B cell (primary cell): Measurements from ENCODE around the gene MNAT1. TPM values are rescaled to one million over a fixed set of nuclear protein-coding genes. Genes with fewer than 3 reads are reported as not detected.

Experiments used
- ATAC-seq: fragments of 200-7000 bp; cut with Tn5 transposase; one replicate; pipeline ENCODE4 v1.10.0; 2021; ENCODE audit warnings: low read depth, mild to moderate bottlenecking, moderate number of reproducible peaks, moderate library complexity
- CTCF ChIA-PET: fragments of 350-600 bp; sonication (Branson Sonifier 250); formaldehyde crosslinking; loops from one replicate; lab custom pipeline; 2021; ENCODE audit warnings: antibody characterized with exemption, inconsistent platforms; lab: Charles Lee
- POLR2A ChIA-PET: fragments of 350-600 bp; sonication (Branson Sonifier 250); formaldehyde crosslinking; loops from one replicate; lab custom pipeline; 2021; ENCODE audit warnings: antibody characterized with exemption; lab: Charles Lee
- DNase-seq: peaks from one replicate; pipeline ENCODE4 v3.0.0; 2013
- H2AFZ ChIP-seq: 2 replicates; pipeline ENCODE4 v1.6.1; 2012; ENCODE audit warnings: mild to moderate bottlenecking, low read depth, low read length; ENCODE audit not compliant: insufficient read depth, poor library complexity, severe bottlenecking
- H3K27ac ChIP-seq, 2 donors: 1 replicate in 1 of 2; 2 replicates in 1 of 2; pipeline ENCODE4 v1.5.1; 2012 to 2013; ENCODE audit warnings: low read length in 2 of 2, mild to moderate bottlenecking in 2 of 2, moderate library complexity in 1 of 2
- H3K27me3 ChIP-seq, 4 experiments: fragments of 200-600 bp in 1 of 4; sonication (generic) in 1 of 4; replicated peaks in 1 of 4; 1 replicate in 2 of 4; 2 replicates in 2 of 4; pipeline versions ENCODE4 v1.6.1 to v1.7.0; 2013 to 2016; ENCODE audit warnings: low read length in 3 of 4, mild to moderate bottlenecking in 2 of 4, mixed read lengths in 1 of 4, moderate library complexity in 1 of 4; ENCODE audit not compliant: insufficient read depth in 4 of 4, control insufficient read depth in 3 of 4; ENCODE audit errors: control extremely low read depth in 1 of 4
- H3K36me3 ChIP-seq, 2 experiments: replicated peaks in 1 of 2; 1 replicate in 1 of 2; 2 replicates in 1 of 2; pipeline versions ENCODE4 v1.6.1 to v1.7.1; 2013; ENCODE audit warnings: low read length in 1 of 2; ENCODE audit not compliant: insufficient read depth in 2 of 2, control insufficient read depth in 1 of 2; ENCODE audit errors: control extremely low read depth in 1 of 2, extremely low read depth in 1 of 2
- H3K4me1 ChIP-seq, 2 donors: fragments of 200-600 bp in 1 of 2; sonication (generic) in 1 of 2; 1 replicate in 1 of 2; 2 replicates in 1 of 2; pipeline versions ENCODE4 v1.5.1 to v1.6.1; 2013 to 2017; ENCODE audit warnings: low read length in 2 of 2; ENCODE audit not compliant: control insufficient read depth in 2 of 2, insufficient read depth in 2 of 2
- H3K4me2 ChIP-seq: replicated peaks from 2 replicates; pipeline ENCODE3; 2012; ENCODE audit warnings: mild to moderate bottlenecking, low read depth, low read length; ENCODE audit not compliant: poor library complexity, severe bottlenecking
- H3K4me3 ChIP-seq, 5 experiments: fragments of 200-600 bp in 1 of 5; sonication (generic) in 1 of 5; 1 replicate in 3 of 5; 2 replicates in 2 of 5; pipeline versions ENCODE4 v1.5.1 to v1.7.0; 2011 to 2016; ENCODE audit warnings: low read length in 4 of 5, mild to moderate bottlenecking in 4 of 5, low read depth in 2 of 5, control low read depth in 1 of 5, moderate library complexity in 1 of 5; ENCODE audit not compliant: insufficient read depth in 1 of 5; ENCODE audit errors: control extremely low read depth in 1 of 5, extremely low read depth in 1 of 5
- H3K79me2 ChIP-seq: fragments of 200-600 bp; sonication (generic); one replicate; pipeline ENCODE4 v1.6.0; 2016; ENCODE audit warnings: low read length; ENCODE audit not compliant: control insufficient read depth, insufficient read depth
- H3K9ac ChIP-seq: fragments of 200-600 bp; sonication (generic); 2 replicates; pipeline ENCODE4 v1.6.1; 2017; ENCODE audit warnings: mild to moderate bottlenecking, low read length, moderate library complexity
- H3K9me3 ChIP-seq, 3 donors: one replicate each; pipeline versions ENCODE4 v1.6.1 to v1.7.1; 2013; ENCODE audit warnings: low read length in 2 of 3; ENCODE audit not compliant: control insufficient read depth in 2 of 3, insufficient read depth in 1 of 3; ENCODE audit errors: control extremely low read depth in 1 of 3
- H4K20me1 ChIP-seq: 2 replicates; pipeline ENCODE4 v1.6.0; 2012; ENCODE audit warnings: mild to moderate bottlenecking, low read length; ENCODE audit not compliant: insufficient read depth, control insufficient read depth, poor library complexity, severe bottlenecking
- H3K27ac Mint-ChIP-seq: one replicate; pipeline ENCODE4 v1.8.0; 2021; ENCODE audit warnings: mixed read lengths
- H3K27me3 Mint-ChIP-seq: one replicate; pipeline ENCODE4 v1.8.0; 2021; ENCODE audit warnings: mixed read lengths
- H3K4me1 Mint-ChIP-seq: one replicate; pipeline ENCODE4 v1.8.0; 2021; ENCODE audit warnings: mixed read lengths
- H3K4me3 Mint-ChIP-seq: one replicate; pipeline ENCODE4 v1.8.0; 2021; ENCODE audit warnings: mixed read lengths
- H3K9me3 Mint-ChIP-seq: one replicate; pipeline ENCODE4 v1.8.0; 2022; ENCODE audit warnings: mixed read lengths; ENCODE audit not compliant: insufficient read depth
- CTCF ChIP-seq: fragments of 200-600 bp; IDR thresholded peaks from one replicate; pipeline ENCODE4 v1.8.0; 2022; ENCODE audit warnings: antibody characterized with exemption, mild to moderate bottlenecking
- EZH2 ChIP-seq: IDR thresholded peaks from 2 replicates; pipeline ENCODE4 v1.6.1; 2012; ENCODE audit warnings: borderline replicate concordance, low read depth, mild to moderate bottlenecking, moderate library complexity, low read length; ENCODE audit not compliant: insufficient read depth, poor library complexity, severe bottlenecking
- WGBS: methylation state at CpG from one replicate; pipeline ENCODE4 v1.1.5; 2013; ENCODE audit warnings: missing lambda C conversion rate; ENCODE audit not compliant: insufficient coverage; 5-methylcytosine and 5-hydroxymethylcytosine counted together
- intact Hi-C: fragments of 100-400 bp; cut with micrococcal nuclease; formaldehyde crosslinking; loops from one replicate; pipeline ENCODE4 v1.10.0; 2022
- polyA plus RNA-seq: library from polyadenylated mRNA; depleted of rRNA; stranded (reverse); fragments of >200 nt; gene quantifications from 2 replicates; pipeline ENCODE4 v1.2.3, GENCODE V29; 2012
- total RNA-seq, 2 donors: library from RNA; stranded (reverse); fragments of 120-200 nt in 1 of 2; gene quantifications; 1 replicate in 1 of 2; 2 replicates in 1 of 2; pipeline versions ENCODE4 v1.2.3 to v1.2.4, GENCODE V29; 2013 to 2022

The MNAT1 gene
- total and polyA plus RNA-seq, 2 donors (not counting 1 experiment from before 2014, with no cell fraction given), result 15.2 to 28.2 TPM

GRCh38 chr14:60722107-60722356, 12.5 kb upstream of the MNAT1 start:
- Histone ChIP-seq H3K79me2 (no peaks in the 10 kb centered on the region), H3K9ac (peak overlapping the region; percentile 75), H3K4me3 (peak overlapping the region in 4 of 5 experiments; percentile 48 to 87 (median 58)), H3K27me3 (peaks cover 0 to 70% (median 55%) of the 10 kb centered on the region in 4 experiments), H3K36me3 (no peaks in the 10 kb centered on the region), H3K4me2 (peak overlapping the region; percentile 99), H4K20me1 (no peaks in the 10 kb centered on the region), H3K27ac (no peak overlapping the region), H3K4me1 (peaks cover 32 to 35% of the 10 kb centered on the region in 2 donors), H3K9me3 (peaks cover 0 to 16% (median 2%) of the 10 kb centered on the region in 3 donors), H2AFZ (peak overlapping the region; percentile 90)
- CTCF ChIA-PET, result interaction anchor here (0.7 to 1.4 kb wide), 2 partner anchors 9 to 14 kb away, joined by 3 read pairs; no protein-coding TSS in a partner anchor
- intact Hi-C loops, result loop anchor here (5.0 to 10.0 kb wide), 2 partner anchors 65 to 627 kb away; partner anchors contain the start of gene PCNX4
- Mint-ChIP-seq H3K9me3 (no peaks in the 10 kb centered on the region), H3K4me1 (peaks cover 22% of the 10 kb centered on the region), H3K27me3 (peaks cover 65% of the 10 kb centered on the region), H3K4me3 (peak overlapping the region; percentile 92), H3K27ac (no peak overlapping the region)
- no peak for DNase-seq
- POLR2A ChIA-PET, result no interaction called here
- TF ChIP-seq CTCF (no peak), EZH2 (no peak)
- 0% methylated on average over 2 of the region's 11 CpGs for WGBS
- no peak for ATAC-seq

DNA sequence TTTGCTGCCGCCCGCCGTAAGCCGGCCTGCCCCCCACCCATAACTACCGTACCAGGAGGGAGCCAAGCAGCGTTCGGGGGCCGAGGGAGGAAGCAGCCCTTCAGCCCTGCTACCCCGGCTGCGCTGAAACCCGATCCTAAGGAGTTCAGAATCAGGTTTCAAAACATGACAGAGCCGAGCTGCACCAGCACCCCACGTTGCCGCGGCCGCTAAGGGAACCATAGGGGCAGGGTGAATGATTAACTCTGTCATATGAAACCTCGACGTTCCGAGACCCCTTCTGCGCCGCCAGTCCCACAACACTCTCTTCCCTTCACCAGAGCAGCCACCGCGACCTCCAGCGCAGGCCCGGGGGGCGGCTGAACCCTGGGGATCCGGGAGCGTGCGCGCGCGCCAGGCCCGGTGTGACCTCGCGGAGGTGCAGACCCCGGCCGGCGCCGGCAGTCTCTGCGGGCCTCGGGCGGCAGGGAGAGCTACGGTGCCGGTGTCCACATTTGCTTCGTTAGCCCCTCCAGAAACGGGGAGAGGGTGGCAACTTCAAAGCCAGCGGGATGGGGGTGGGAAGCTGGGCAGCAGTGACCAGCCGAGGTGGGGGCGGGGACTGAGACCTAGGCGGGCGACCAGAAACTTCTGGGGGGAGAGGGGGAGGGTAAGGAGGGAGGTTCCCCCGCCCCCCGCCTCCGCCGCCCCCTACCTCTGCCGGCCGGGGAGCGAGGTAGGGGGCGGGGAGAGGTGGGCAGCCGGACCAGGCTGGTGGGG, 12.0 kb upstream of the MNAT1 start:
- DNase-seq (peak; percentile 56), ATAC-seq (peak; percentile 15)
- Histone ChIP-seq H3K9ac (peak overlapping the region; percentile 75), H3K4me3 (peak overlapping the region; percentile 25 to 87 (median 56)), H3K4me1 (peaks cover 32 to 35% of the 10 kb centered on the region in 2 donors), H2AFZ (peak overlapping the region; percentile 90), H4K20me1 (no peaks in the 10 kb centered on the region), H3K4me2 (peak overlapping the region; percentile 99), H3K79me2 (no peaks in the 10 kb centered on the region), H3K27ac (no peak overlapping the region), H3K9me3 (peaks cover 0 to 16% (median 2%) of the 10 kb centered on the region in 3 donors), H3K27me3 (peaks cover 0 to 75% (median 59%) of the 10 kb centered on the region in 4 experiments), H3K36me3 (no peaks in the 10 kb centered on the region)
- WGBS, result under 1% methylated on average over 56 of the region's 60 CpGs
- peak overlapping the region; percentile 92 for H3K4me3 Mint-ChIP-seq
- ChIA-PET CTCF (interaction anchor here (0.5 to 1.6 kb wide), 5 partner anchors 9 to 97 kb away, joined by 3 read pairs; no protein-coding TSS in a partner anchor), POLR2A (interaction anchor here (0.6 kb wide), 2 partner anchors 161 to 1354 kb away, joined by 3 to 7 read pairs; no protein-coding TSS in a partner anchor)
- TF ChIP-seq EZH2 (no peak), CTCF (no peak)
- H3K27me3 Mint-ChIP-seq, result peaks cover 70% of the 10 kb centered on the region
- peaks cover 22% of the 10 kb centered on the region for H3K4me1 Mint-ChIP-seq
- intact Hi-C loops, result loop anchor here (5.0 to 10.0 kb wide), 2 partner anchors 65 to 628 kb away; partner anchors contain the start of gene PCNX4
- H3K9me3 Mint-ChIP-seq, result no peaks in the 10 kb centered on the region
- no peak overlapping the region for H3K27ac Mint-ChIP-seq
